Psoas muscle (tissue), 8 donors: ENCODE measurements around the gene RASA2. TPM values are rescaled to one million over a fixed set of nuclear protein-coding genes. Genes with fewer than 3 reads are reported as not detected.

ENCODE experiments used
- ATAC-seq, 4 donors: fragments of 200-7000 bp; cut with Tn5 transposase; one replicate each; pipeline ENCODE4 v1.9.1; 2020; ENCODE audit warnings: moderate library complexity in 3 of 4, mild to moderate bottlenecking in 2 of 4
- DNase-seq, 2 donors: peaks; one replicate each; pipeline ENCODE4 v3.0.0-alpha.2; 2020
- H3K27ac ChIP-seq: fragments of 200-600 bp; one replicate; pipeline ENCODE4 v1.8.0; 2022
- H3K27me3 ChIP-seq, 3 donors: fragments of 200-600 bp in 1 of 3; one replicate each; pipeline versions ENCODE4 v1.6.1 to v1.8.0; 2013 to 2022; ENCODE audit warnings: low read length in 2 of 3, mild to moderate bottlenecking in 2 of 3, moderate library complexity in 1 of 3; ENCODE audit not compliant: insufficient read depth in 3 of 3
- H3K36me3 ChIP-seq, 2 donors: fragments of 200-600 bp in 1 of 2; one replicate each; pipeline versions ENCODE4 v1.6.1 to v1.8.0; 2013 to 2022; ENCODE audit warnings: low read depth in 1 of 2, mild to moderate bottlenecking in 1 of 2, moderate library complexity in 1 of 2; ENCODE audit not compliant: insufficient read depth in 1 of 2
- H3K4me1 ChIP-seq: fragments of 200-600 bp; one replicate; pipeline ENCODE4 v1.8.0; 2022
- H3K4me3 ChIP-seq: fragments of 200-600 bp; one replicate; pipeline ENCODE4 v1.8.0; 2022; ENCODE audit warnings: mild to moderate bottlenecking
- H3K9me3 ChIP-seq: fragments of 200-600 bp; one replicate; pipeline ENCODE4 v1.8.0; 2022
- WGBS, 3 donors: extraction: QIAGEN DNeasy Blood & Tissue Kit; methylation state at CpG; one replicate each; pipeline versions ENCODE4 v1.1.6 to v1.1.7; 2013; 5-methylcytosine and 5-hydroxymethylcytosine counted together
- intact Hi-C, 2 donors: fragments of 100-400 bp; cut with DNase I; formaldehyde crosslinking; loops; one replicate each; pipeline versions ENCODE4 v1.11.0 to v1.14.2; 2022
- polyA plus RNA-seq, 3 donors: library from polyadenylated mRNA; stranded (reverse); fragments of 200-250 nt; gene quantifications; one replicate each; pipeline ENCODE4 v1.2.3, GENCODE V29; 2013
- total RNA-seq, 4 donors: library from RNA; stranded (reverse); fragmentation: NEBNext Ultra II Directional in 2 of 4; extraction: Animal tissue kit (Norgen Biotek cat#: 25700) in 2 of 4; gene quantifications; one replicate each; pipeline versions ENCODE4 v1.2.1 to v1.2.4, GENCODE V29; 2021 to 2023
- TF ChIP-seq, protein P1 (sequence below): fragments of 200-600 bp; IDR thresholded peaks from one replicate; pipeline ENCODE4 v1.8.0; 2022; ENCODE audit warnings: antibody characterized with exemption
- donor health status: healthy with polysubstance abuse.
- donor health status: DM: no; HTN: no; CAD: no; lungs with moderate emphysema.
- donor health status: Bipolar disorder and iron deficiency.
- donor health status: healthy.
- donor health status: DM: yes; HTN: yes; CAD: no.
- donor health status: DM: no; HTN: no; CAD: no.
- donor health status: DM: no; HTN: no; CAD: no.
- donor health status: DM: yes; HTN: yes; CAD: no.

RASA2 gene
- total and polyA plus RNA-seq, 7 donors = 1.3 to 4.0 (median 2.3) TPM

DNA sequence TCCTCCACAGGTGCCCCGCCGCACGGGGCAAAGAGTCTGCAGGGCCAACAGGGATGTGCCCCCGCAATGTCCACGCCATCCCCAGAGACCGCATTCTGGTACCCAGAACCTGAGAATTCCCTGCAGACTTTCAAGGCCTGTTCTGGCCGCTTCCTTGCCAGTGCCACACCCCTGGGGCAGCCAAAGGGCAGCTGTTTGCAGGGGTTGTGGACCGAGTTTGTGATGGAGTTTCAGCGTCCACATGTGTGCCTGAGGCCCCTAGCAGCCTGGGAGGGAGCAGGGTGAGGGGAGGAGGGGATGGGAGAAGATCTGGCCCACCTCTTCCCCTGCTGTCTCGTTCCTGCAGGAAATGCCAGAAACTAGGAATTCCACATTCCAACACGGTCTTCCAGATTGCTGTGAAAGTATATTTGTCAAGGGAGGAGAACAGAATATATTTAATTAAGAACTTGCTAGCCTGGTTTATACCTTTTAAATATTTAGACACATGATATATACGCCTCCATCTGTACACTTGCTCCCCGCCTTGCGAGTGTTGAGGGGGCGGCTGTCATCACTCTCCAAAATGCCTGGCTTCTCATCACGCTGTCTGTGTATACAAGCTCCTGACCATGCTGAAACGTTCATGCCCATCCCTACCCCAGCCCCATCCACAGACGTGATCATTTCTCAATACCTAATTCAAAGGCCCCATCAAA lies 31.1 kb upstream of the RASA2 start:
- intact Hi-C loops = loop anchor here (2.0 to 10.0 kb wide), 4 partner anchors 95 to 279 kb away; partner anchors contain the start of gene RNF7 (in 1 of the 2)
- peaks cover 8% of the 10 kb centered on the region for H3K4me1 ChIP-seq
- H3K27ac ChIP-seq = no peak overlapping the region
- H3K9me3 ChIP-seq = no peaks in the 10 kb centered on the region
- no peak for ATAC-seq
- no peaks in the 10 kb centered on the region for H3K36me3 ChIP-seq
- TF ChIP-seq, protein P1, sequence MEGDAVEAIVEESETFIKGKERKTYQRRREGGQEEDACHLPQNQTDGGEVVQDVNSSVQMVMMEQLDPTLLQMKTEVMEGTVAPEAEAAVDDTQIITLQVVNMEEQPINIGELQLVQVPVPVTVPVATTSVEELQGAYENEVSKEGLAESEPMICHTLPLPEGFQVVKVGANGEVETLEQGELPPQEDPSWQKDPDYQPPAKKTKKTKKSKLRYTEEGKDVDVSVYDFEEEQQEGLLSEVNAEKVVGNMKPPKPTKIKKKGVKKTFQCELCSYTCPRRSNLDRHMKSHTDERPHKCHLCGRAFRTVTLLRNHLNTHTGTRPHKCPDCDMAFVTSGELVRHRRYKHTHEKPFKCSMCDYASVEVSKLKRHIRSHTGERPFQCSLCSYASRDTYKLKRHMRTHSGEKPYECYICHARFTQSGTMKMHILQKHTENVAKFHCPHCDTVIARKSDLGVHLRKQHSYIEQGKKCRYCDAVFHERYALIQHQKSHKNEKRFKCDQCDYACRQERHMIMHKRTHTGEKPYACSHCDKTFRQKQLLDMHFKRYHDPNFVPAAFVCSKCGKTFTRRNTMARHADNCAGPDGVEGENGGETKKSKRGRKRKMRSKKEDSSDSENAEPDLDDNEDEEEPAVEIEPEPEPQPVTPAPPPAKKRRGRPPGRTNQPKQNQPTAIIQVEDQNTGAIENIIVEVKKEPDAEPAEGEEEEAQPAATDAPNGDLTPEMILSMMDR = no peak
- WGBS, 3 donors = 74 to 77% (median 76%) methylated on average over 18 of the region's 18 CpGs
- H3K27me3 ChIP-seq = no peaks in the 10 kb centered on the region
- DNase-seq = no peak
- H3K4me3 ChIP-seq = no peak overlapping the region

DNA sequence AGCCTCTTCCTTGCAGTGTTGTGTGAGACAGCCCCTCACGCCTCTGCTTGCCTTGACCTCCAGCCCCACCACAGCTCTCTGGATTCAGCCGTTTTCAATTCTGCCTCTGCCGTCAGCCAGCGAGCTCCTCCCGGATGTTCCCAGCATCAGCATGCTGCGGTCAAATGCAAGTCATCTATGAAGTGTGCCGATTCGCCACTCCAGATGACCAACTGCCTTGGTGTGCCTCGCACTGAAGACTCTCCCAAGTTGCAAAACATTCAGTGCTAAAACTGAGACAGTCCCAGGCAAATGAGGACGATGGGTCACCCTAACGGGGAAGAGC lies 30.6 kb upstream of the RASA2 start:
- Histone ChIP-seq H3K4me1 (peaks cover 8% of the 10 kb centered on the region), H3K27me3 (no peaks in the 10 kb centered on the region), H3K27ac (no peak overlapping the region), H3K9me3 (no peaks in the 10 kb centered on the region), H3K4me3 (no peak overlapping the region), H3K36me3 (no peaks in the 10 kb centered on the region)
- no peak for ATAC-seq
- DNase-seq = no peak
- intact Hi-C loops = loop anchor here (5.0 to 10.0 kb wide), 2 partner anchors 144 to 279 kb away; partner anchors contain the start of gene RNF7 (in 1 of the 2)
- TF ChIP-seq, protein P1 = no peak
- WGBS, 3 donors = 84 to 91% (median 85%) methylated on average over 11 of the region's 11 CpGs

- Histone ChIP-seq H3K27ac (peak overlapping the region; percentile 17), H3K36me3 (no peaks in the 10 kb centered on the region), H3K27me3 (no peaks in the 10 kb centered on the region), H3K4me3 (no peak overlapping the region), H3K4me1 (peaks cover 8% of the 10 kb centered on the region), H3K9me3 (no peaks in the 10 kb centered on the region)
- no peak for DNase-seq
- peak; percentile 76 to 86 (median 80) for ATAC-seq
- intact Hi-C loops = loop anchor here (5.0 to 10.0 kb wide), 2 partner anchors 145 to 277 kb away; partner anchors contain the start of gene RNF7 (in 1 of the 2)
- whole genome bisulfite sequencing, 3 donors = 68 to 78% (median 70%) methylated on average over 3 of the region's 3 CpGs
- TF ChIP-seq, protein P1 = no peak
These were observed 29.1 kb upstream of the RASA2 start for GRCh38 chr3:141457624-141458236.

- ATAC-seq = no peak
- 65 to 70% (median 67%) methylated on average over 7 of the region's 7 CpGs for WGBS, 3 donors
- intact Hi-C loops = loop anchor here (5.0 to 10.0 kb wide), 2 partner anchors 147 to 276 kb away; partner anchors contain the start of gene RNF7 (in 1 of the 2)
These were observed 27.8 kb upstream of the RASA2 start for GRCh38 chr3:141459008-141459407.

More at GRCh38 chr3:141459008-141459407, 27.8 kb upstream of the RASA2 start:
- H3K36me3 ChIP-seq = no peaks in the 10 kb centered on the region
- H3K27ac ChIP-seq = no peak overlapping the region
- no peak overlapping the region for H3K4me3 ChIP-seq
- no peaks in the 10 kb centered on the region for H3K9me3 ChIP-seq
- H3K27me3 ChIP-seq = no peaks in the 10 kb centered on the region
- H3K4me1 ChIP-seq = peaks cover 8% of the 10 kb centered on the region
- no peak for DNase-seq
- TF ChIP-seq, protein P1 = no peak
